Measurements from ENCODE around the gene CHRNA7.
A peak's percentile ranks its signal among the peaks of the same experiment; 100 is the strongest.

The CHRNA7 gene

DNA sequence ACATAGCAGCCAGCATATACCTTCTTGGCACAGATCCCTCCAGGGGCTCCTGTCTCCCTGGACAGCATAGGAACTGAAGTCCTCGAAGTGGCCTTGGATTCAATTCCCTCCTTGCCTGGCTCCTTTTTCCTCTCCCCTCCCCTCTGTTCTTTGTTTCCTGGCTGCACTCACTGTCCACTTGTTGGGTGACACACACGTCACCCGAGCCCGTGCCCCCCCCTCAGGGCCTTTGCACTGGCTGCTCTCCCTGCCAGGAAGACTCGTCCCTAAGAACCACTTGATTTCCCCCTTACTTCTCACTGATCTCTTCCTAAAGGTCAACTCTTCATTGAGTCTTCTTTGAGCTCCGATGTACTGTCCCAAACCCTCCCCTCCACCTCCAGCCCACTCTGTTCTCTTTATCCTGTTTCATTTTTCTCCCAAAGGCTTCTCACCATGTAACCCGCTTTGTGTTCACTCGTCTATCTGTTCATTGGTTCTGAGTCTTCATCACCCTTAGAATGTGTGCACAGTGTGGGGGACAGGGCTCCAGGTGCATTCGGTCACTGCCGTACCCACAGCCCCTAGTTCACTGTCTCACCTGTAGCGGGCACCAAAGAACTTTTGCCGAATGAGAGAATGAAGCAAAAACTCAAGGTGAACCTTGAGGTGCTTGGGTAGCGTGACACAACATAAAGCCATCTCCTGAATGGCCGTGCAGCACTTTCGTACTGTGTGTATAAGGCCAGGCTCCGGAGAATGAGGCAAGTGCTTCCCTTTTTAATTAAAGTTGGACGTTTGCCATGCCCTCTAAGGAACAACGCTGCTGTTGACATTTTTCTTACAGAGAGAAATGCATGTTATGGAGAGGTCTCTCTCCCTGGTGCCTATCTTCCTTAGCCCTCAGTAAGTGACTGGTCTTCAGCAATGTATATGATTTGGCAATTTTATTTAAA is 74.0 kb downstream of the CHRNA7 start:
- DNase-seq (ENCODE audit: low spot score in 2 of 2) (no peak), ATAC-seq (no peak)
- Mint-ChIP-seq H3K36me3 (no peaks in the 10 kb centered on the region), H3K4me3 (no peak overlapping the region), H3K4me1 (peaks cover 6% of the 10 kb centered on the region), H3K27ac (no peak overlapping the region), H3K9me3 (no peaks in the 10 kb centered on the region)

- Mint-ChIP-seq H3K4me3 (no peak overlapping the region), H3K4me1 (peaks cover 6% of the 10 kb centered on the region), H3K36me3 (no peaks in the 10 kb centered on the region), H3K9me3 (no peaks in the 10 kb centered on the region), H3K27ac (no peak overlapping the region)
- DNase-seq (ENCODE audit: low spot score in 2 of 2) (no peak), ATAC-seq (no peak)
These were observed 75.2 kb downstream of the CHRNA7 start for GRCh38 chr15:32105258-32106241.

DNA sequence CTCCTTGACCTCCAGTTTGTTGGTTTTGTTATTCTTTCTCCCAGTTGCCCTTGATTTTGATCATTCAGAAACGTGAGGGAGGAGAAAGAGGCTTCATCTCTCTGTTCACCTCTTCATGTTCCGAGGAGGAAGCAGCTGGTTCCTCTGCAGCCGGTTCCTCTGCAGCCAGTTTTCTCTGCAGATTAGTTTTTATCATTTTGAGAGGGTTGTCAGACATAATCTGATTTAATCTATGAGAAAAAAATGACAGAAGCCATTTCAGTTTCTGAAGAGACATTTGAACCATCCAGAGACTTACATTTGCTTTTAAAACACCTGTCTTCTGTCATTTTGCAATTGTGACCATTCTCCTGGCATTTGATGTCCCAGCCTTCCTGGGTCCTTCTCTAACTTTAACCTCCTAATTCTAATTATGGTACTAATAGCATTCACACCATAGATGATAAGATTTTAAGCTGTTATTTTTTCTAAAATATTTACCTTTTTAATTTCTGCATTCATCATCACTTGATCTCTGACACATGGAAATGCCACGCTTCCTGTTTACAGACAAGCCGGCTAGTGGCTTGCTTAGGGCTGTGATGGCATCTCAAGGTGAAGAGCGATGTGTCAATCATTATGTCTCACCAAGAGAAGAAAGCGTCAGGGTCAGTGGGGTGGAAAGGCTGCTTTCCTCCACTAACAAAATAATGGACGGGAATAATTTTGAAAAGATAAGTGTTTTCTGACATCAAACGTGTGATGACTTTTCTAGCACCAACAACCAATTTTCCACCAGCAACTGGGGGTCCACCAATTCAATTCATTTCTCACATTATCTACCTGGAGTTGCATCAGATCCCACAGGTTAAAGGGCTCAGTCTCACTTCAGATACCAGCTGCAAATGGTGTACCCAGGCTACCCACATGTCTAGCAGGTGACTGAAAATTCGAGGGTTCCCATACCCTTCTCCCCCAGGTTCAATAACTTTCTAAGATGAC is 76.4 kb downstream of the CHRNA7 start:
- DNase-seq (ENCODE audit: low spot score in 2 of 2): no peak
- Mint-ChIP-seq H3K9me3 (no peaks in the 10 kb centered on the region), H3K4me3 (no peak overlapping the region), H3K27ac (no peak overlapping the region), H3K4me1 (peaks cover 6% of the 10 kb centered on the region), H3K36me3 (no peaks in the 10 kb centered on the region)
- ATAC-seq: peak; percentile 56

DNA sequence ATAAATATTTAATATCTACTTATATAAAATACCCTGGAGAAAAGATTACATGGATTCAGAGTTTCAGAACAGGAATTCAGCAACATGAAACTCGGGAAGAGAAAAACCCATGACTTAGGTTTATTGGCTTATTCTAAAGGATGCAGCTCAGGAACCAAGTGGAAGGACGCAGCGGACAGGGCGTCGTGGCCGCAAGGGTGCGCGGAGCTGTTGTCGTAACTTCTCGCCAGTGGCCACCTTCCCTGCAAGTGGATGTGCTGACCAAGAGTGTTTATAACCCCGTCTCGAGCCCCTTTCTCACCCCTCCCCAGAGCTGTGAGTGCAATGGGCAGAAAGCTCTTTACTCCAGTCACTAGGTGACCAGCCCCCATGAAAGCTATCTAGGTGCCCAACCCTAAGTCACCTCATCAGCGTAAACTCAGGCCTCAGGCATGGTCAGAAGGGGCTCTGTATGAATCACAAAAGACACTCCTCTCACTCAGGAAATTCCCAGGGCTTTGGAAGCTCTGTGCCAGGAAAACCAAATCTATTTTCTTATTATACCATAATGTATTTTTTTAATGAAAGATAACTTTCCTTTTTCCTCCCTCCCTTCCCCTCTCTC is 77.3 kb downstream of the CHRNA7 start:
- H3K4me1 Mint-ChIP-seq: peaks cover 6% of the 10 kb centered on the region

DNA sequence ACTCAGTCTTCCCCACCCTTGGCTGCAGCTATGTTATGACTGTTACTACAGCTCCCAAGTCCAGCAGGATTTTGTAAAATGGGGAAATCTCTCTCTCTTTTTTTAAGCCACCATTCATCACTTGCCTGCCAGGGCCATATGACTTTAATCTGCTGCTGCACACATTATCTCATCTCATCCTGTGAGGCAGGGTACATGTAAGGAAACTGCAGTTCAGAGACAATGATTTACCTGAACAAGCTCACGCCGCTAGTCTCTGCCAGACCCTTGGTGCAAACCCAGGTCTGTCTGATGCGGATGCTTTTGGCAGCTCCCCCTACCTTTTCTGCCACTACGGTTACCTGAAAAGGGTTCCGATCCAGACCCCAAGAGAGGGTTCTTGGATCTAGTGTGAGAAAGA is 78.3 kb downstream of the CHRNA7 start:
- Mint-ChIP-seq H3K36me3 (no peaks in the 10 kb centered on the region), H3K4me3 (no peak overlapping the region), H3K27ac (no peak overlapping the region), H3K9me3 (no peaks in the 10 kb centered on the region), H3K4me1 (peaks cover 6% of the 10 kb centered on the region)
- ATAC-seq: no peak
- DNase-seq (ENCODE audit: low spot score in 2 of 2): no peak

More for the DNA sequence above, 77.3 kb downstream of the CHRNA7 start:
- Mint-ChIP-seq H3K4me3 (no peak overlapping the region), H3K36me3 (no peaks in the 10 kb centered on the region), H3K27ac (no peak overlapping the region), H3K9me3 (no peaks in the 10 kb centered on the region)
- DNase-seq (ENCODE audit: low spot score in 2 of 2): no peak
- ATAC-seq: no peak

DNA sequence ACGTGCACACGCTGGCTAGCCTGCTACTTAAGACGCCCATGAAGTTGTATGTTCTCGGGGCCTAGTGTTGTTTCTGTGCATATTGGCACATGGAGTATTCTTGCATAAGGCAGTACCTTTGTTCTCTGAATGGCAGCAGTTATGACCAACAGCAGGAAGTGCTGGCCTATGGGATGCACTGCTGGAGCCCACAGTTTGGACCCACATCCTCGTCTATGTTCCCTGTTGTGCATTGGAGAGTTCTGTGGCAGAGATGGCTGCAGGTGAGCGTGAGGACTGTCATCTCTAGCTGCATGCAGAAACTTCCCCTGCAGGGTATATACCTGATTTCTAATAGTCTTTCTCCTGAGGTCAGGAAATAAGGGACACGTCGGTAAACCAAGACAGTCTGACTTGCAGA is 81.8 kb downstream of the CHRNA7 start:
- H3K9me3 Mint-ChIP-seq: no peaks in the 10 kb centered on the region
- H3K36me3 Mint-ChIP-seq: no peaks in the 10 kb centered on the region
- no peak overlapping the region for H3K27ac Mint-ChIP-seq
- ATAC-seq (no peak), DNase-seq (ENCODE audit: low spot score in 2 of 2) (no peak)
- peaks cover under 1% of the 10 kb centered on the region for H3K4me1 Mint-ChIP-seq
- H3K4me3 Mint-ChIP-seq: no peak overlapping the region

- H3K4me1 Mint-ChIP-seq: no peaks in the 10 kb centered on the region
- H3K27ac Mint-ChIP-seq: no peak overlapping the region
- H3K9me3 Mint-ChIP-seq: no peaks in the 10 kb centered on the region
- ATAC-seq: no peak
- no peaks in the 10 kb centered on the region for H3K36me3 Mint-ChIP-seq
- H3K4me3 Mint-ChIP-seq: no peak overlapping the region
- DNase-seq (ENCODE audit: low spot score in 2 of 2): no peak
These were observed 82.9 kb downstream of the CHRNA7 start for GRCh38 chr15:32113224-32113623.

DNA sequence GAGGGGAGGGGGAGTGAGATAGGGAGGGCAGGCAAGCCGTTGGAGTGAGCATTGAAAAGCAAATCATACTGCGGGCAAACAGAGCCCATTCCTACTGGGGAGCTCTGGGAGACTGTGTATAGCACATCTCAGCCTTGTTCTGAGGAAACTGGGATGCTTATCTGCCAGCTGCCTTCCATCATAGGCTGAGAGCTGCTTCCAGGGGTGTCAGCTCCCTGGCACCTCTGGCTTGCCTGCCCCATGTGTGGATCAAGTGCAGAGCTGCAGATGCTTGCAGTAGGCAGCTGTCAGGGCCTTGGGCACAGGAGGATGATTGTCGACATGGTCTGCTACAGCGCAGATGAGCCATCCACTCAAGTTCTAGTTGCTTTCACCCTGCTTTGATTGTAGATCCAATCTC is 86.8 kb downstream of the CHRNA7 start:
- H3K4me3 Mint-ChIP-seq: no peak overlapping the region
- ATAC-seq (no peak), DNase-seq (ENCODE audit: low spot score in 2 of 2) (no peak)
- H3K27ac Mint-ChIP-seq: no peak overlapping the region
- no peaks in the 10 kb centered on the region for H3K4me1 Mint-ChIP-seq
- H3K9me3 Mint-ChIP-seq: no peaks in the 10 kb centered on the region
- no peaks in the 10 kb centered on the region for H3K36me3 Mint-ChIP-seq

DNA sequence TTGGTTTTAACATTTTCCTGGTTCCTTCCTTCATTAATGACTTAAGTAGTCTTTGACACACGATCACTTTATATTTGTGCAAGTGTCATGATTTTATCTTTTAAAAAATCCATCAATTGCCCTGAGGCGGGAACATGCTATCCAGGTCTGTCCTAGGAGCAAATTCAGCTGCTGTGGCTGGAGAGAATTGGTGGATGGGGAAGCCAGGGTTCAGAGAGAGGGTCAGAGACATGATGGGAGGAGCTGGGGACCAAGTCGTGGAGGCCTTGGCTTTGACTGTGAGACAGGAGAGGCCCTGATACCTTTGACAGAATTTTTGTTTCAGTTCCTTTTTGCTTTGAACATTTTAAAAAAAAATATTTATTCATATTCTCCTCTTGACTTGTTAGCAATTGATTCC is 89.0 kb downstream of the CHRNA7 start:
- ATAC-seq: no peak

GRCh38 chr15:32119694-32120330 is 89.5 kb downstream of the CHRNA7 start:
- H3K4me1 Mint-ChIP-seq: no peaks in the 10 kb centered on the region
- ATAC-seq (no peak), DNase-seq (ENCODE audit: low spot score in 2 of 2) (no peak)
- H3K4me3 Mint-ChIP-seq: no peak overlapping the region
- no peak overlapping the region for H3K27ac Mint-ChIP-seq
- no peaks in the 10 kb centered on the region for H3K36me3 Mint-ChIP-seq
- H3K9me3 Mint-ChIP-seq: no peaks in the 10 kb centered on the region

More for the DNA sequence above, 89.0 kb downstream of the CHRNA7 start:
- Mint-ChIP-seq H3K4me1 (no peaks in the 10 kb centered on the region), H3K27ac (no peak overlapping the region), H3K36me3 (no peaks in the 10 kb centered on the region), H3K9me3 (no peaks in the 10 kb centered on the region), H3K4me3 (no peak overlapping the region)
- DNase-seq (ENCODE audit: low spot score in 2 of 2): no peak

DNA sequence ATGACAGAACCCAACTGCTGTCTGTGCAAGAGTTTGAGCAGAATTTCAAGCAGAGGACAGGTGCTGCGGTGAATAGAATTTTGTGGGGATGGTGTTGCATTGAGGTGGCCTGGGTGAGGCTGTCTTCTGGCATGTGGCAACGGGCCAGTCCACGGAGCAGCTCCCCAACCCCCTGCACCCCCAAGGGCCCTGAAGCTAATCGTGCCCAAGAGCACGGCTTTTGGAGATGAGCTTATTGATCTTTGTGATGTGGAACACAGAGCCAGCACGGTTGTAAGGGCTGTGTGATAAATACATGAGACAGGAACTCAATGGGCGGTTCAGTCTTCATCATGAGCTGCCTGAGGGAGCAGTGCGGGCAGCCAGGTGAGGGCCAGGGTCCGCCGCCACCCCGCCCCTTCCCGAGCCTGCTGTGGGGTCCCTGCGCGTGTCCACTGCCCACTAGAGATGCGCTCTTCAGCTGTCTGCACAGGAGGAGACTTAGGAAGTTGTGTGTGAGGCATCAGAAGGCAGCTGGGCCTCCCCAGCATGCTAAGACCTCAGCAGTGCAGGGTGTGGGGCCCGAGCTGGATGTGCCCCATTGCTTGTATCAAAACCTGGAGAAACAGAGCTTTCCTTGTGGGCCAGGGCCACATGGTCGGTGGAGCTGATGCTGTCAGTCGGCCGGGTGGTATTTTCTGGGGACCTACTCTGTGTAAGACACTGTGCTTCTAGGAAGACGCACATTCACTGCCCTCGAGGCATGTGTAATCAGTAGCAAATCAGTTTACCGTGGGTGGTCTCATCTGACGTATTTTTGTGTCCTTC is 90.5 kb downstream of the CHRNA7 start:
- no peak overlapping the region for H3K4me3 Mint-ChIP-seq
- no peaks in the 10 kb centered on the region for H3K36me3 Mint-ChIP-seq
- ATAC-seq: peak; percentile 5
- DNase-seq (ENCODE audit: low spot score in 2 of 2): no peak
- no peaks in the 10 kb centered on the region for H3K4me1 Mint-ChIP-seq
- no peak overlapping the region for H3K27ac Mint-ChIP-seq
- no peaks in the 10 kb centered on the region for H3K9me3 Mint-ChIP-seq

DNA sequence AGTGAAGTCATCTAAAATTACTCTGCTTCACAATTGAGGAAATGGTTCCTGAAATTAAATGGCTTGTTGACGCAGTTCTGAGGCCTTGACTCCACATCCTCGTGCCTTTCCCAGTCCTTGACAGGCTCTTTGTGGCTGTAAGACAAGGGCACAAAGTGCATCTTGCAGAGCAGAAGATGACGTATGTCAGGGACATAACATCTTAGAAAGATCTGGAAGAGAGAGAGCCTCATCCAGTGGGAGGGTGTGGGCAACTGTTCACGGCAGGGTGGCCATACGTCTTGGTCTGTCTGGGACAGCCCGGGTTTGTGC is 91.0 kb downstream of the CHRNA7 start:
- no peaks in the 10 kb centered on the region for H3K9me3 Mint-ChIP-seq

DNA sequence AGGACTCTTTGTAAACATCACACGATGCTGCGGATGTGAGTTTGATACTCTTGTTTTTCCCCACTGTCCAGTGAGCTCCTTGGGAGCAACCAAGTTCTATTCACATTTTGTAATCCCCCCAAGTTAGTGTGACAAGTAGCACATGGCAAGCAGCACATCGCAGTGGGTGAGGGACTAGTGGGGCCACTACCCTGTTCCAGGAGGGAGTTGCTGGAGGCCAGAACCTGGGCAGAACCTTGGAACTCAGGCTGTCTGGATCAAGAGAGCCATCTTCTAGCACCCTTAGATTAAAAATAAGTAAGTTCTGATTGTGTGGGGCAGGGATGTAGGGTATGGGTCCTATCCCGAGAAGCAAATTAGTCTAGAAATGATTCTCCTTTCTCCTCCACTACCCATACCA is 91.7 kb downstream of the CHRNA7 start:
- Mint-ChIP-seq H3K9me3 (no peaks in the 10 kb centered on the region), H3K4me1 (no peaks in the 10 kb centered on the region), H3K36me3 (no peaks in the 10 kb centered on the region), H3K27ac (no peak overlapping the region), H3K4me3 (no peak overlapping the region)
- DNase-seq (ENCODE audit: low spot score in 2 of 2) (no peak), ATAC-seq (no peak)

More for the DNA sequence above, 91.0 kb downstream of the CHRNA7 start:
- H3K36me3 Mint-ChIP-seq: no peaks in the 10 kb centered on the region
- H3K4me1 Mint-ChIP-seq: no peaks in the 10 kb centered on the region
- no peak overlapping the region for H3K4me3 Mint-ChIP-seq
- H3K27ac Mint-ChIP-seq: no peak overlapping the region
- ATAC-seq (no peak), DNase-seq (ENCODE audit: low spot score in 2 of 2) (no peak)

All from stimulated activated effector memory CD8-positive, alpha-beta T cell treated with anti-CD3 and anti-CD28 coated beads, Interleukin-12 subunit alpha, Interleukin-12 subunit beta, amount 100 ng/mL, for 72 hours (primary cell).